ENCODE data around the gene TMEM53. TPM values are rescaled to one million over a fixed set of nuclear protein-coding genes. Genes with fewer than 3 reads are reported as not detected.

TMEM53 gene
- total RNA-seq, 4 donors from 2014 or later: 5.2 to 23.4 (median 9.9) TPM

- WGBS, 2 donors: 79 to 89% methylated on average over 4 of the region's 4 CpGs
- intact Hi-C loops (cut with DNase I; ENCODE audit: low total_unique reads): no loop called here
- no peak for DNase-seq (ENCODE audit: low spot score in 2 of 2)
- no peak overlapping the region for H3K4me3 ChIP-seq (ENCODE audit: low read depth, poor library complexity, severe bottlenecking)
- TF ChIP-seq CTCF (IDR thresholded peaks at IDR 0.05) (no peak), POLR2A (IDR thresholded peaks at IDR 0.05) (no peak)
Measured at GRCh38 chr1:44616284-44616990, 57.8 kb downstream of the TMEM53 start.

- intact Hi-C loops (cut with DNase I; ENCODE audit: low total_unique reads): loop anchor here (2.0 kb wide), 1 partner anchor 73 kb away; no protein-coding TSS in a partner anchor
- no peak overlapping the region for H3K4me3 ChIP-seq (ENCODE audit: low read depth, poor library complexity, severe bottlenecking)
- TF ChIP-seq POLR2A (IDR thresholded peaks at IDR 0.05) (no peak), CTCF (IDR thresholded peaks at IDR 0.05) (no peak)
- WGBS, 2 donors: 89 to 90% methylated on average over 6 of the region's 6 CpGs
- DNase-seq (ENCODE audit: low spot score in 2 of 2): no peak
Measured at GRCh38 chr1:44613941-44614340, 60.3 kb downstream of the TMEM53 start.

- no peak for DNase-seq (ENCODE audit: low spot score in 2 of 2)
- intact Hi-C loops (cut with DNase I; ENCODE audit: low total_unique reads): no loop called here
- TF ChIP-seq POLR2A (IDR thresholded peaks at IDR 0.05): no peak
- TF ChIP-seq CTCF (IDR thresholded peaks at IDR 0.05): no peak
- no peak overlapping the region for H3K4me3 ChIP-seq (ENCODE audit: low read depth, poor library complexity, severe bottlenecking)
- 68 to 71% methylated on average over 4 of the region's 4 CpGs for WGBS, 2 donors
Measured at GRCh38 chr1:44611866-44612265, 62.4 kb downstream of the TMEM53 start.

GRCh38 chr1:44611419-44611818, 62.9 kb downstream of the TMEM53 start:
- WGBS, 2 donors: 77 to 83% methylated on average over 5 of the region's 5 CpGs
- TF ChIP-seq CTCF (IDR thresholded peaks at IDR 0.05) (no peak), POLR2A (IDR thresholded peaks at IDR 0.05) (no peak)
- intact Hi-C loops (cut with DNase I; ENCODE audit: low total_unique reads): no loop called here
- no peak overlapping the region for H3K4me3 ChIP-seq (ENCODE audit: low read depth, poor library complexity, severe bottlenecking)
- no peak for DNase-seq (ENCODE audit: low spot score in 2 of 2)

GRCh38 chr1:44610527-44611148, 63.6 kb downstream of the TMEM53 start:
- WGBS, 2 donors: 76 to 81% methylated on average over 10 to 11 of the region's 12 CpGs
- no peak for DNase-seq (ENCODE audit: low spot score in 2 of 2)
- H3K4me3 ChIP-seq (ENCODE audit: low read depth, poor library complexity, severe bottlenecking): no peak overlapping the region
- TF ChIP-seq POLR2A (IDR thresholded peaks at IDR 0.05) (no peak), CTCF (IDR thresholded peaks at IDR 0.05) (no peak)
- intact Hi-C loops (cut with DNase I; ENCODE audit: low total_unique reads): no loop called here

Measured in lower leg skin (tissue), 4 donors.